NB4 (cell line): ENCODE data around the gene ALDH16A1.

Experiments
- DNase-seq: peaks from one replicate; pipeline ENCODE4 v3.0.0; 2010; ENCODE audit warnings: low read depth
- H3K4me3 ChIP-seq: one replicate; pipeline ENCODE4 v1.5.1; 2011; ENCODE audit warnings: mild to moderate bottlenecking, low read depth, low read length, moderate library complexity
- CTCF ChIP-seq: IDR thresholded peaks from one replicate; pipeline ENCODE4 v1.5.1; 2012; ENCODE audit warnings: low read depth, low read length
- MAX ChIP-seq: IDR thresholded peaks from 2 replicates; pipeline ENCODE4 v1.6.1; 2011; ENCODE audit warnings: low read depth, low read length
- MYC ChIP-seq: IDR thresholded peaks from 2 replicates; pipeline ENCODE4 v1.6.1; 2011; ENCODE audit warnings: low read depth, low read length
- POLR2A ChIP-seq: IDR thresholded peaks from 2 replicates; pipeline ENCODE4 v1.6.1; 2011; ENCODE audit warnings: mild to moderate bottlenecking; ENCODE audit not compliant: insufficient read length; ENCODE audit errors: extremely low read depth

ALDH16A1 gene

GRCh38 chr19:49427339-49427738 is 25.7 kb upstream of the ALDH16A1 start:
- no peak overlapping the region for H3K4me3 ChIP-seq
- no peak for DNase-seq
- TF ChIP-seq MAX (no peak), POLR2A (no peak), CTCF (no peak), MYC (no peak)

- H3K4me3 ChIP-seq = no peak overlapping the region
These were observed 25.0 kb upstream of the ALDH16A1 start for GRCh38 chr19:49427855-49428546.

GRCh38 chr19:49428547-49429451 is 24.2 kb upstream of the ALDH16A1 start:
- DNase-seq = no peak
- H3K4me3 ChIP-seq = no peak overlapping the region
- TF ChIP-seq CTCF (no peak), MYC (no peak), MAX (no peak), POLR2A (no peak)

More at GRCh38 chr19:49427855-49428546, 25.0 kb upstream of the ALDH16A1 start:
- DNase-seq = peak; percentile 54
- no peak for TF ChIP-seq MAX
- TF ChIP-seq POLR2A = no peak
- no peak for TF ChIP-seq CTCF
- TF ChIP-seq MYC = no peak

- no peak for TF ChIP-seq POLR2A
- TF ChIP-seq MYC = no peak
- TF ChIP-seq MAX = peak; percentile 12; the same call in 1 of the 2 replicates
- TF ChIP-seq CTCF = no peak
- no peak overlapping the region for H3K4me3 ChIP-seq
- no peak for DNase-seq
These were observed 22.8 kb upstream of the ALDH16A1 start for GRCh38 chr19:49430172-49430677.

- DNase-seq = peak; percentile 69
- TF ChIP-seq MAX (peak; percentile 97), CTCF (peak; percentile 57), POLR2A (no peak), MYC (no peak)
- H3K4me3 ChIP-seq = no peak overlapping the region
These were observed 22.2 kb upstream of the ALDH16A1 start for GRCh38 chr19:49430678-49431329.
